Endothelial cell of umbilical vein (primary cell): ENCODE results near the gene FES. TPM values are rescaled to one million over a fixed set of nuclear protein-coding genes. Genes with fewer than 3 reads are reported as not detected.

Source experiments
- BruUV-seq: library from RNA; stranded (reverse); fragments of 400-500 nt; replicated peaks from 2 replicates; lab custom pipeline; 2021; lab: Mats Ljungman, UMichigan
- CTCF ChIA-PET: fragments of 300-600, 350-600 bp; sonication (Branson Sonifier 250); formaldehyde crosslinking; loops from one replicate; lab custom pipeline; 2021; ENCODE audit warnings: antibody characterized with exemption, inconsistent platforms; lab: Charles Lee
- POLR2A ChIA-PET: fragments of 300-600, 350-600 bp; sonication (Branson Sonifier 250); formaldehyde crosslinking; loops from one replicate; lab custom pipeline; 2021; ENCODE audit warnings: antibody characterized with exemption, inconsistent platforms; lab: Charles Lee
- DNase-seq: peaks from one replicate; pipeline ENCODE4 v3.0.0-alpha.2; 2011; ENCODE audit warnings: low read depth, low spot score
- FAIRE-seq: peaks from 2 replicates; lab custom pipeline; 2011; peaks lifted over from hg19 to GRCh38; lab: Jason Lieb, UNC
- H2AFZ ChIP-seq: 2 replicates; pipeline ENCODE4 v1.6.0; 2012; ENCODE audit warnings: low read depth, low read length, control low read depth, inconsistent platforms
- H3K27ac ChIP-seq: 2 replicates; pipeline ENCODE4 v1.5.1; 2011; ENCODE audit warnings: low read depth, mild to moderate bottlenecking, control low read depth, low read length, moderate library complexity; ENCODE audit not compliant: insufficient read depth
- H3K27me3 ChIP-seq, 2 experiments: 2 replicates each; pipeline versions ENCODE4 v1.6.0 to v1.6.1; 2011; ENCODE audit warnings: low read length in 2 of 2, mixed read lengths in 1 of 2; ENCODE audit not compliant: control insufficient read depth in 2 of 2, insufficient read depth in 2 of 2
- H3K36me3 ChIP-seq, 2 experiments: 2 replicates in 1 of 2; 3 replicates in 1 of 2; pipeline ENCODE4 v1.5.1; 2011; ENCODE audit warnings: low read length in 2 of 2, mild to moderate bottlenecking in 1 of 2, moderate library complexity in 1 of 2; ENCODE audit not compliant: control insufficient read depth in 2 of 2, insufficient read depth in 2 of 2; ENCODE audit errors: extremely low read depth in 1 of 2
- H3K4me1 ChIP-seq: 3 replicates; pipeline ENCODE4 v1.5.1; 2011; ENCODE audit warnings: mild to moderate bottlenecking, low read length; ENCODE audit not compliant: control insufficient read depth, insufficient read depth; ENCODE audit errors: extremely low read depth
- H3K4me2 ChIP-seq: 2 replicates; pipeline ENCODE4 v1.6.1; 2011; ENCODE audit warnings: low read length, control low read depth, mixed read lengths; ENCODE audit not compliant: insufficient read depth
- H3K4me3 ChIP-seq, 3 experiments: fragments of 200-600 bp in 1 of 3; sonication (generic), shearing (Covaris generic) in 1 of 3; replicated peaks in 1 of 3; 2 replicates each; pipeline ENCODE4 v1.5.1; 2011 to 2016; ENCODE audit warnings: control low read depth in 3 of 3, low read length in 3 of 3, mild to moderate bottlenecking in 2 of 3, inconsistent platforms in 1 of 3, low read depth in 1 of 3, moderate library complexity in 1 of 3; ENCODE audit not compliant: insufficient read depth in 1 of 3
- H3K79me2 ChIP-seq: 2 replicates; pipeline ENCODE4 v1.6.0; 2012; ENCODE audit warnings: low read length, inconsistent platforms; ENCODE audit not compliant: control insufficient read depth, insufficient read depth
- H3K9ac ChIP-seq: replicated peaks from 2 replicates; pipeline ENCODE3; 2011; ENCODE audit warnings: low read length, control low read depth; ENCODE audit not compliant: insufficient read depth; ENCODE audit errors: extremely low read depth
- H3K9me1 ChIP-seq: replicated peaks from 3 replicates; pipeline ENCODE4 v1.6.0; 2011; ENCODE audit warnings: mild to moderate bottlenecking, low read length; ENCODE audit not compliant: control insufficient read depth, insufficient read depth; ENCODE audit errors: extremely low read depth
- H3K9me3 ChIP-seq: replicated peaks from 2 replicates; pipeline ENCODE4 v1.5.1; 2012; ENCODE audit warnings: low read length, inconsistent platforms; ENCODE audit not compliant: control insufficient read depth, insufficient read depth
- H4K20me1 ChIP-seq: replicated peaks from 2 replicates; pipeline ENCODE3; 2011; ENCODE audit warnings: mild to moderate bottlenecking, low read length; ENCODE audit not compliant: control insufficient read depth, insufficient read depth; ENCODE audit errors: extremely low read depth
- EZH2 ChIP-seq: IDR thresholded peaks from 2 replicates; pipeline ENCODE4 v1.6.1; 2012; ENCODE audit warnings: borderline replicate concordance, low read depth, mild to moderate bottlenecking, moderate library complexity, low read length, inconsistent platforms; ENCODE audit not compliant: severe bottlenecking
- FOS ChIP-seq: IDR thresholded peaks from 2 replicates; pipeline ENCODE4 v1.6.1; 2011; ENCODE audit warnings: mild to moderate bottlenecking, low read length, moderate library complexity, borderline replicate concordance; ENCODE audit not compliant: insufficient read depth
- GATA2 ChIP-seq: IDR thresholded peaks from 2 replicates; pipeline ENCODE4 v1.7.0; 2011; ENCODE audit warnings: low read depth, mild to moderate bottlenecking, moderate library complexity, mixed read lengths, low read length; ENCODE audit not compliant: insufficient read length, insufficient read depth
- JUN ChIP-seq: IDR thresholded peaks from 2 replicates; pipeline ENCODE4 v1.6.1; 2011; ENCODE audit warnings: borderline replicate concordance, low read depth; ENCODE audit not compliant: insufficient read length, insufficient read depth
- MYC ChIP-seq: IDR thresholded peaks from one replicate; pipeline ENCODE4 v1.6.1; 2011; ENCODE audit warnings: mild to moderate bottlenecking, low read depth, low read length
- POLR2A ChIP-seq: IDR thresholded peaks from 2 replicates; pipeline ENCODE4 v1.6.1; 2012; ENCODE audit warnings: low read depth, mild to moderate bottlenecking, control low read depth, low read length
- POLR2AphosphoS5 ChIP-seq: IDR thresholded peaks from 2 replicates; pipeline ENCODE4 v1.6.1; 2012; ENCODE audit warnings: low read depth, mild to moderate bottlenecking, control low read depth, low read length, moderate library complexity; ENCODE audit not compliant: insufficient read depth
- dilution Hi-C: fragments of 300-500 bp; cut with MboI; formaldehyde crosslinking; loops from one replicate; pipeline ENCODE4 v1.15.0; 2019; ENCODE audit warnings: low sequenced_read_pairs; ENCODE audit not compliant: extremely low pct_ligation_motif_present
- intact Hi-C: fragments of 100-400 bp; cut with micrococcal nuclease; formaldehyde crosslinking; loops from one replicate; pipeline ENCODE4 v1.10.0; 2022
- polyA plus RNA-seq, 4 experiments: library from polyadenylated mRNA; depleted of rRNA in 3 of 4; stranded (reverse) in 3 of 4; unstranded in 1 of 4; fragments of >200 nt; gene quantifications; 2 replicates each; pipeline versions ENCODE4 v1.2.1 to v1.2.3, GENCODE V29; 2011 to 2012; ENCODE audit warnings: missing spikeins in 1 of 4
- total RNA-seq: library from RNA; stranded (reverse); gene quantifications from 2 replicates; pipeline ENCODE4 v1.2.3, GENCODE V29; 2021
- TF ChIP-seq, protein P1 (sequence below): IDR thresholded peaks from 2 replicates; pipeline ENCODE4 v1.6.1; 2011; ENCODE audit not compliant: insufficient read depth, insufficient read length
- TF ChIP-seq, protein P2 (sequence below), 2 donors: IDR thresholded peaks; 1 replicate in 1 of 2; 2 replicates in 1 of 2; pipeline ENCODE4 v1.5.1; 2011; ENCODE audit warnings: low read length in 2 of 2, mild to moderate bottlenecking in 2 of 2, moderate library complexity in 2 of 2, control low read depth in 1 of 2, inconsistent platforms in 1 of 2, low read depth in 1 of 2; ENCODE audit not compliant: insufficient read depth in 1 of 2; ENCODE audit errors: extremely low read depth in 1 of 2

Gene FES
- total and polyA plus RNA-seq, 2 donors (not counting 3 experiments of a cell fraction or from before 2014, with no cell fraction given), result 41.5 to 58.1 TPM

DNA sequence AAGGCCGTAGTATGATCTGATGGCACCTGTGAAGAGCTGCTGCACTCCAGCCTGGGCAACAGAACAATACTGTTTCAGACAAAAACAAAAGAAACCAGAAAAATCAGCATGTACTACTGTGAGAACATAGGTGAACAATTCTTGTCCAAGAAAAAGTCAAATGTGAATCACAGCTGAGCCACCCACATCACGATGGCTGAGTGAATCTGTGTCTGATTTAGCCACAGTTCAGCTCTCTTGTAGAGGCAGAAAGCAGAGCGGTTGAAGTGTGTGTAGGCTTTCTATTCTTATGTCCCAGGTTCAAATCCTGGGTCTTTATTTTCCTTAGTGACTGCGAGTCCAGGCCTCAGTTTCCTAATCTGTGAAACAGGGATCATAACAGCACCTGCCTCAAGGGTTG lies 20.3 kb upstream of the FES start:
- ChIA-PET POLR2A (no interaction called here), CTCF (no interaction called here)
- dilution Hi-C loops (no loop called here), intact Hi-C loops (no loop called here)
- BruUV-seq, result no TSS peak
- TF ChIP-seq EZH2 (no peak), POLR2A (no peak), POLR2AphosphoS5 (no peak), FOS (no peak), MYC (no peak), JUN (no peak)
- Histone ChIP-seq H4K20me1 (no peaks in the 10 kb centered on the region), H3K9me3 (no peaks in the 10 kb centered on the region), H3K4me2 (no peak overlapping the region), H3K79me2 (no peaks in the 10 kb centered on the region), H3K4me1 (peaks cover 2% of the 10 kb centered on the region), H3K36me3 (no peaks in the 10 kb centered on the region), H3K27me3 (no peaks in the 10 kb centered on the region), H3K9ac (no peak overlapping the region), H3K4me3 (no peak overlapping the region), H3K27ac (no peak overlapping the region), H2AFZ (no peak overlapping the region), H3K9me1 (no peaks in the 10 kb centered on the region)
- FAIRE-seq (no peak), DNase-seq (no peak)

DNA sequence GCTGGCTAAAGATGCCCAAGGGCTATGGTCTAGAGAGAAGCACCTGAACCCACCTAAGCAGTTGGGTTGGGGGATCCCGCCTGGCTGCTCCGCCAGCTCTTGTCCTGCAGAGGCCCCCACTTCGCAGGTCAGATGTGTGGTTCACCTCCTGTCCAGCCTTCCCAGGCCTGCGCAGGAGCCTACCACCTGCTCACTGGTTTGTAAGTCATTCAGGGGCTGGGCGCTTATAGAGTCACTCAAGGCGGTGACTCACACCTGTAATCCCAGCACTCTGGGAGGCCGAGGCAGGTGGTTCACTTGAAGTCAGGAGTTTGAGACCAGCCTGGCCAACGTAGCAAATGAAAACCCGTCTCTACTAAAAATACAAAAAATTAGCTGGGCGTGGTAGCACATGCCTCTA lies 19.8 kb upstream of the FES start:
- Histone ChIP-seq H4K20me1 (no peaks in the 10 kb centered on the region), H3K4me2 (no peak overlapping the region), H3K4me1 (peaks cover 8% of the 10 kb centered on the region), H3K36me3 (no peaks in the 10 kb centered on the region), H3K9ac (no peak overlapping the region), H3K79me2 (no peaks in the 10 kb centered on the region), H3K27me3 (no peaks in the 10 kb centered on the region), H3K9me3 (no peaks in the 10 kb centered on the region), H3K27ac (no peak overlapping the region), H3K9me1 (no peaks in the 10 kb centered on the region), H2AFZ (no peak overlapping the region), H3K4me3 (no peak overlapping the region)
- intact Hi-C loops, result no loop called here
- dilution Hi-C loops, result no loop called here
- no peak for FAIRE-seq
- ChIA-PET POLR2A (no interaction called here), CTCF (interaction anchor here (1.0 kb wide), 1 partner anchor 22 kb away, joined by 3 read pairs; no protein-coding TSS in a partner anchor)
- BruUV-seq, result no TSS peak
- DNase-seq, result no peak
- no peak for TF ChIP-seq JUN
- TF ChIP-seq, protein P1, sequence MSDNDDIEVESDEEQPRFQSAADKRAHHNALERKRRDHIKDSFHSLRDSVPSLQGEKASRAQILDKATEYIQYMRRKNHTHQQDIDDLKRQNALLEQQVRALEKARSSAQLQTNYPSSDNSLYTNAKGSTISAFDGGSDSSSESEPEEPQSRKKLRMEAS, result no peak
- TF ChIP-seq POLR2A, result no peak
- no peak for TF ChIP-seq FOS
- TF ChIP-seq GATA2, result no peak
- no peak for TF ChIP-seq POLR2AphosphoS5
- TF ChIP-seq, protein P2, sequence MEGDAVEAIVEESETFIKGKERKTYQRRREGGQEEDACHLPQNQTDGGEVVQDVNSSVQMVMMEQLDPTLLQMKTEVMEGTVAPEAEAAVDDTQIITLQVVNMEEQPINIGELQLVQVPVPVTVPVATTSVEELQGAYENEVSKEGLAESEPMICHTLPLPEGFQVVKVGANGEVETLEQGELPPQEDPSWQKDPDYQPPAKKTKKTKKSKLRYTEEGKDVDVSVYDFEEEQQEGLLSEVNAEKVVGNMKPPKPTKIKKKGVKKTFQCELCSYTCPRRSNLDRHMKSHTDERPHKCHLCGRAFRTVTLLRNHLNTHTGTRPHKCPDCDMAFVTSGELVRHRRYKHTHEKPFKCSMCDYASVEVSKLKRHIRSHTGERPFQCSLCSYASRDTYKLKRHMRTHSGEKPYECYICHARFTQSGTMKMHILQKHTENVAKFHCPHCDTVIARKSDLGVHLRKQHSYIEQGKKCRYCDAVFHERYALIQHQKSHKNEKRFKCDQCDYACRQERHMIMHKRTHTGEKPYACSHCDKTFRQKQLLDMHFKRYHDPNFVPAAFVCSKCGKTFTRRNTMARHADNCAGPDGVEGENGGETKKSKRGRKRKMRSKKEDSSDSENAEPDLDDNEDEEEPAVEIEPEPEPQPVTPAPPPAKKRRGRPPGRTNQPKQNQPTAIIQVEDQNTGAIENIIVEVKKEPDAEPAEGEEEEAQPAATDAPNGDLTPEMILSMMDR (IDR thresholded peaks at IDR 0.05; ENCODE audit: extremely low read depth in 1 of 2, insufficient read depth in 1 of 2, low read depth in 1 of 2, low read length in 2 of 2), result no peak
- TF ChIP-seq MYC, result no peak
- TF ChIP-seq EZH2, result no peak
